ENCODE measurements around the gene ARHGAP45. TPM values are rescaled to one million over a fixed set of nuclear protein-coding genes. Genes with fewer than 3 reads are reported as not detected.

Gene ARHGAP45
- total RNA-seq, 1 donor from 2014 or later: 6.1 TPM

GRCh38 chr19:1049800-1050199 is 17.2 kb upstream of the ARHGAP45 start:
- Mint-ChIP-seq H3K27ac (no peak overlapping the region), H3K4me1 (ENCODE audit: low read depth) (no peaks in the 10 kb centered on the region), H3K36me3 (ENCODE audit: insufficient read depth) (peaks cover 1% of the 10 kb centered on the region), H3K4me3 (ENCODE audit: low read depth) (no peak overlapping the region), H3K9me3 (ENCODE audit: low read depth) (no peaks in the 10 kb centered on the region), H3K27me3 (no peaks in the 10 kb centered on the region)
- DNase-seq (ENCODE audit: low spot score, unreplicated experiment): no peak
- no peak for TF ChIP-seq CTCF (IDR thresholded peaks at IDR 0.05; ENCODE audit: unreplicated experiment)

GRCh38 chr19:1050989-1051788 is 15.8 kb upstream of the ARHGAP45 start:
- H3K9me3 Mint-ChIP-seq (ENCODE audit: low read depth): no peaks in the 10 kb centered on the region
- no peaks in the 10 kb centered on the region for H3K27me3 Mint-ChIP-seq
- no peak for TF ChIP-seq CTCF (IDR thresholded peaks at IDR 0.05; ENCODE audit: unreplicated experiment)
- H3K27ac Mint-ChIP-seq: no peak overlapping the region
- H3K4me3 Mint-ChIP-seq (ENCODE audit: low read depth): no peak overlapping the region
- DNase-seq (ENCODE audit: low spot score, unreplicated experiment): no peak
- H3K36me3 Mint-ChIP-seq (ENCODE audit: insufficient read depth): peaks cover under 1% of the 10 kb centered on the region
- H3K4me1 Mint-ChIP-seq (ENCODE audit: low read depth): no peaks in the 10 kb centered on the region

- no peak overlapping the region for H3K27ac Mint-ChIP-seq
- H3K4me3 Mint-ChIP-seq (ENCODE audit: low read depth): no peak overlapping the region
- H3K36me3 Mint-ChIP-seq (ENCODE audit: insufficient read depth): peaks cover 7% of the 10 kb centered on the region
- no peak for TF ChIP-seq CTCF (IDR thresholded peaks at IDR 0.05; ENCODE audit: unreplicated experiment)
- no peaks in the 10 kb centered on the region for H3K27me3 Mint-ChIP-seq
- no peaks in the 10 kb centered on the region for H3K9me3 Mint-ChIP-seq (ENCODE audit: low read depth)
- DNase-seq (ENCODE audit: low spot score, unreplicated experiment): no peak
- no peaks in the 10 kb centered on the region for H3K4me1 Mint-ChIP-seq (ENCODE audit: low read depth)
Observed at GRCh38 chr19:1051791-1052190, 15.2 kb upstream of the ARHGAP45 start.

- Mint-ChIP-seq H3K4me3 (ENCODE audit: low read depth) (no peak overlapping the region), H3K36me3 (ENCODE audit: insufficient read depth) (peaks cover 7% of the 10 kb centered on the region), H3K4me1 (ENCODE audit: low read depth) (no peaks in the 10 kb centered on the region), H3K27ac (peak overlapping the region; percentile 74), H3K27me3 (no peaks in the 10 kb centered on the region), H3K9me3 (ENCODE audit: low read depth) (no peaks in the 10 kb centered on the region)
- DNase-seq (ENCODE audit: low spot score, unreplicated experiment): no peak
- no peak for TF ChIP-seq CTCF (IDR thresholded peaks at IDR 0.05; ENCODE audit: unreplicated experiment)
Observed at GRCh38 chr19:1052349-1052975, 14.5 kb upstream of the ARHGAP45 start.

GRCh38 chr19:1053176-1054101 is 13.5 kb upstream of the ARHGAP45 start:
- H3K4me1 Mint-ChIP-seq (ENCODE audit: low read depth): no peaks in the 10 kb centered on the region
- H3K27me3 Mint-ChIP-seq: no peaks in the 10 kb centered on the region
- no peak overlapping the region for H3K4me3 Mint-ChIP-seq (ENCODE audit: low read depth)

More at GRCh38 chr19:1053176-1054101, 13.5 kb upstream of the ARHGAP45 start:
- TF ChIP-seq CTCF (IDR thresholded peaks at IDR 0.05; ENCODE audit: unreplicated experiment): no peak
- DNase-seq (ENCODE audit: low spot score, unreplicated experiment): no peak
- Mint-ChIP-seq H3K36me3 (ENCODE audit: insufficient read depth) (peaks cover 7% of the 10 kb centered on the region), H3K9me3 (ENCODE audit: low read depth) (no peaks in the 10 kb centered on the region), H3K27ac (no peak overlapping the region)

Measured in progenitor cell of endocrine pancreas (in vitro differentiated cells).